BLaER1 treated with 17β-estradiol and CSF1 and Interleukin-3, amounts not matched to agents 10 nM and 100 nM (cell line): ENCODE measurements around the gene AKT1.

Experiments
- H3K27ac ChIP-seq, 11 experiments: shearing (Covaris generic); formaldehyde crosslinking; 2 replicates each; pipeline ENCODE4 v1.8.1; 2022
- H3K27me3 ChIP-seq, 11 experiments: shearing (Covaris generic); formaldehyde crosslinking; 2 replicates each; pipeline ENCODE4 v1.8.1; 2022
- H3K36me3 ChIP-seq, 11 experiments: shearing (Covaris generic); formaldehyde crosslinking; 2 replicates each; pipeline ENCODE4 v1.8.1; 2022
- H3K4me1 ChIP-seq, 10 experiments: shearing (Covaris generic); formaldehyde crosslinking; 2 replicates each; pipeline ENCODE4 v1.8.1; 2022
- H3K4me2 ChIP-seq, 11 experiments: shearing (Covaris generic); formaldehyde crosslinking; 2 replicates each; pipeline ENCODE4 v1.8.1; 2022
- H3K4me3 ChIP-seq, 10 experiments: shearing (Covaris generic); formaldehyde crosslinking; 2 replicates each; pipeline ENCODE4 v1.8.1; 2022
- H3K9ac ChIP-seq, 11 experiments: shearing (Covaris generic); formaldehyde crosslinking; 2 replicates each; pipeline ENCODE4 v1.8.1; 2022
- H3K9me3 ChIP-seq, 11 experiments: shearing (Covaris generic); formaldehyde crosslinking; replicated peaks in 1 of 11; 2 replicates each; pipeline ENCODE4 v1.8.1; 2022
- H4K20me1 ChIP-seq, 11 experiments: shearing (Covaris generic); formaldehyde crosslinking; 2 replicates each; pipeline ENCODE4 v1.8.1; 2022
- Cebpa-rat ChIP-seq, 11 experiments: shearing (Covaris generic); IDR thresholded peaks; 2 replicates each; pipeline ENCODE4 v1.8.1; 2022

AKT1 gene

DNA sequence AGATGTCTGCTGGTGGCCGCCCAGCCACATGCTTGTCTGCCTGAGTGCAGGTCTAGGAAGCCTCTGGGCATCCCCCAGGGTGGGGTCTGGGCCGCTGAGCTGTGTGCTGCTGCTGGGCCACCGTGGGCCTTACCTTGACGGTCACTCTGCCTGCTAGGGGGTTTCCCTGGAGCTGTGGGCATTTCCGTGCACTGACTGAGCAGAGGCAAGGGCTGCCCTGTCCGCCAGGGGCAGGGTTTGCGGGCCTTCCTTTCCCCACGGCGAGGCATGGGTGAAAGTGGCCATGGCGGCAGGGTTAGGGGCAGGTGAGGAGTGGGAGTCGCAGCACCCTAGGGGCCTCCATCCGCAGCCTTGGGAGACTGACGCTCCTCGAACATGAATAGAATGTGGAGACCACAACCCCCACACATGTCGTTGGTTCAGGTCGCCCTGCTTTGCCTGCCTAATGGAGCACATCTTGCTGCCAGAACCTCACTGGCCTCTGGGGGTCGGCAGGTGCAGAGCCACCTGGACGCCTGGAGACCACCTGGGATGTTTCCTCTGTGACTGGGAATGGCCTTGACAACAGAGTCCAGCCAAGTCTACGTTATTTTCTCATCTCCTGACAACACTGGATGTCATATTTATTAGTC is 7.8 kb upstream of the AKT1 start:
- Histone ChIP-seq H3K27ac (no peak overlapping the region), H3K9me3 (no peaks in the 10 kb centered on the region), H3K36me3 (no peaks in the 10 kb centered on the region), H3K4me2 (peak overlapping the region; percentile 42 to 100 (median 84); a peak in 21 of 22 replicates), H3K4me3 (no peak overlapping the region), H3K9ac (peak overlapping the region in 4 of 11 experiments; percentile 1 to 44 (median 30); a peak in 4 of 22 replicates), H3K4me1 (peaks cover 60 to 78% (median 69%) of the 10 kb centered on the region in 10 experiments), H3K27me3 (peaks cover 0 to 11% (median 6%) of the 10 kb centered on the region in 11 experiments; a peak in 11 of 22 replicates), H4K20me1 (peaks cover 0 to 53% (median 38%) of the 10 kb centered on the region in 11 experiments; a peak in 19 of 22 replicates)
- TF ChIP-seq Cebpa-rat (IDR thresholded peaks at IDR 0.05): no peak

DNA sequence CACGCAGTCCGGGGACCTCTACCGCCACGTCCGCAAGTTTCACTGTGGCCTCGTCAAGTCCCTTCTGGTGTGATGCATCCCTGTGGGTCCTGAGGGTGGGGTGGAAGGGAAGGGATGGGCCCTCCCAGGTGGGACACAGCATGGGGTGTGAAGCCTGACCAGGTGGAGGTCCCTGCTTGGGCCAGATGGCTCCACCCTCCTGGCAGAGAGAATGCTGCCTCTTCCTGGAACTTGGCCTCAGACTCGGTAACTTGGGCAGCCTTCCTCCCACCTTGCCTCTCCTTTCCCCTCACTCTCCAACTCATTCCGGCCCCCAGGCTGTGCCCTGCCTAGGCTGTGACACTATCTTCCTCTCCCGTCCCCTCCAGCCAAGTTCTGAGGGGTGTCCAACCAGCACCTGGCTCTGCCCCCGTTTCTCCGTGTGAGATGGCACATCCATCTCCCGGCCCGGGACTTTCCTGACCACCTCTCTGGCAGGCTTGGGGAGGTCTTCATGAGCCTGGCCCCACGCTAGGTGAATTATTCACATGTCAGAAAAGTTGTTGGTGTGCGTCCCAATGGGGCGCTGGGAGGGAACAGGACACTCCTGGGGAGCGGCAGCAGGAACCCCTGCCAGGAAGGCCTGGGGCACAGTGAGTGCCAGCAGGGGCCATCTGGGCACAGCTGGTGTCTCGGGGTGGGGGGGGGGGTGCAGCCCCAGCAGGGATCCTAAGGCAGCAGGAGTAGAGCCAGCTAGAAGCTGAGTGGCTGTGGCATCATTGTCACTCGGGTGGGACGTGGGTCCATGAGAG is 7.0 kb upstream of the AKT1 start:
- H3K4me3 ChIP-seq: peak overlapping the region in 2 of 10 experiments; percentile 76 to 78; a peak in 1 of 20 replicates
- peak overlapping the region; percentile 96 to 100 (median 100) for H3K4me2 ChIP-seq
- H4K20me1 ChIP-seq: peaks cover 0 to 53% (median 38%) of the 10 kb centered on the region in 11 experiments; a peak in 19 of 22 replicates
- H3K9ac ChIP-seq: peak overlapping the region in 6 of 11 experiments; percentile 13 to 84 (median 77); a peak in 4 of 22 replicates
- H3K27me3 ChIP-seq: peaks cover 0 to 18% (median 14%) of the 10 kb centered on the region in 11 experiments; a peak in 14 of 22 replicates
- no peak for TF ChIP-seq Cebpa-rat (IDR thresholded peaks at IDR 0.05)
- no peaks in the 10 kb centered on the region for H3K36me3 ChIP-seq
- H3K27ac ChIP-seq: no peak overlapping the region
- no peaks in the 10 kb centered on the region for H3K9me3 ChIP-seq
- peaks cover 68 to 86% (median 77%) of the 10 kb centered on the region in 10 experiments for H3K4me1 ChIP-seq

DNA sequence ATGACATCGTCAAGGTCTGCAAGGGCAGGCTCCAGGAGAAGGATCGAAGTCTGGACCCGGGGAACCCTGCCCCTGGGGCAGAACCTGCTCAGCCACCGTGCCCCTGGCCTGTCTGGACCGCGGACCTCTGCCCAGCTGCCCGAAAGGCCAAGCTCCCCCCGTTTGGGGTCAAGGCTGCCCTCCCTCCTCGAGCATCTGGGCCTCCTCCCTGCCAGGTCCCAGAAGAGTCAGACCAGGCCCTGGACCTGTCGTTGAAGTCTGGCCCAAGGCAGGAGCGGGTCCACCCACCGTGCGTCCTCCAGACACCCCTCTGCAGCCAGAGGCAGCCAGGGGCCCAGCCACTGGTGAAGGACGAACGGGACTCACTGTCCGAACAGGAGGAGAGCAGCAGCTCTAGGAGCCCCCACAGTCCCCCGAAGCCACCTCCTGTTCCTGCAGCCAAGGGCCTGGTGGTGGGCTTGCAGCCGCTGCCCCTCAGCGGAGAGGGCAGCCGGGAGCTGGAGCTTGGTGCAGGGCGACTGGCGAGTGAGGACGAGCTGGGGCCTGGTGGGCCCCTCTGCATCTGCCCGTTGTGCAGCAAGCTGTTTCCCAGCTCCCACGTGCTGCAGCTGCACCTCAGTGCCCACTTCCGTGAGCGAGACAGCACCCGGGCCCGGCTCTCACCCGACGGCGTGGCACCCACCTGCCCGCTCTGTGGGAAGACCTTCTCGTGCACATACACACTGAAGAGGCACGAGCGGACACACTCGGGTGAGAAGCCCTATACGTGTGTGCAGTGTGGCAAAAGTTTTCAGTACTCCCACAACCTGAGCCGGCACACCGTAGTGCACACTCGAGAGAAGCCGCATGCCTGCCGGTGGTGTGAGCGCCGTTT is 6.2 kb upstream of the AKT1 start:
- H3K36me3 ChIP-seq: no peaks in the 10 kb centered on the region
- peak overlapping the region; percentile 96 to 100 (median 100) for H3K4me2 ChIP-seq
- TF ChIP-seq Cebpa-rat (IDR thresholded peaks at IDR 0.05): no peak
- peak overlapping the region; percentile 69 to 83 (median 76) for H3K4me3 ChIP-seq
- peaks cover 71 to 90% (median 86%) of the 10 kb centered on the region in 10 experiments for H3K4me1 ChIP-seq
- peaks cover 0 to 54% (median 38%) of the 10 kb centered on the region in 11 experiments; a peak in 19 of 22 replicates for H4K20me1 ChIP-seq
- H3K27ac ChIP-seq: peak overlapping the region in 3 of 11 experiments; percentile 60 to 79 (median 63); a peak in 4 of 22 replicates
- no peaks in the 10 kb centered on the region for H3K9me3 ChIP-seq
- peaks cover 0 to 27% (median 20%) of the 10 kb centered on the region in 11 experiments; a peak in 14 of 22 replicates for H3K27me3 ChIP-seq
- peak overlapping the region; percentile 61 to 84 (median 77) for H3K9ac ChIP-seq

DNA sequence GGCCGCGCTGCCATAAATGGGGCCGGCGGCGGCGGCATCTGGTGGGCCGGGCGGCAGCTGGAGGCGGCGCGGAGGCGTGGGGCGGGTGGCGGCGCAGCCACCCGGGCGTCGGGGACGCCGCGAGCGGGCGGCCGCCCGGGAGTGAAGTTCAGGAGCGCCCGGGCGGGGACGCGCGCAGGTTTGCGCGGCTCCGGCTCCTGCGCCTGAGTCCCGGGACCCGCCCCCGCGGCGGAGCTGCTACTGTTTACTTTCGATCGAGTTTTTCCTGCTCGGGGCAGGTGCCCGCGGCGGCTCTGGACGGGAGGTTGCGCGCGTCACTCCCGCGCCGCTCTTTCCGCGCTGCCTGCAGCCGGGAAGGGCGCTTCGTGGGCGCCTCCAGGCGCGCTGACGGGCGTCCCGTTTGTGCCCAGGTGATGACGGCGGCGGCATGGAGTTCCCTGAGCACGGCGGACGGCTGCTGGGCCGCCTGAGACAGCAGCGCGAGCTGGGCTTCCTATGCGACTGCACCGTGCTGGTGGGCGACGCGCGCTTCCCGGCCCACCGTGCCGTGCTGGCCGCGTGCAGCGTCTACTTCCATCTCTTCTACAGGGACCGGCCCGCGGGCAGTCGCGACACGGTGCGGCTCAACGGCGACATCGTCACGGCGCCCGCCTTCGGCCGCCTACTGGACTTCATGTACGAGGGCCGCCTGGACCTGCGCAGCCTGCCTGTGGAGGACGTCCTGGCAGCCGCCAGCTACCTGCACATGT is 5.4 kb upstream of the AKT1 start, which contains the start of gene ZBTB42:
ZBTB42 (plus strand) TSS at position 331 of the 749 bp plus-strand sequence; CDS start at position 428, 97 bp downstream.
- Histone ChIP-seq H3K27me3 (peaks cover 0 to 31% (median 22%) of the 10 kb centered on the region in 11 experiments; a peak in 14 of 22 replicates), H3K4me3 (peak within 1 kb of the TSS; percentile 69 to 83 (median 76)), H4K20me1 (peaks cover 0 to 51% (median 38%) of the 10 kb centered on the region in 11 experiments; a peak in 19 of 22 replicates), H3K4me1 (peaks cover 72 to 94% (median 89%) of the 10 kb centered on the region in 10 experiments), H3K27ac (peak within 1 kb of the TSS; percentile 44 to 79 (median 72); a peak in 21 of 22 replicates), H3K9ac (peak within 1 kb of the TSS; percentile 61 to 84 (median 77)), H3K36me3 (no peaks in the 10 kb centered on the region), H3K9me3 (no peaks in the 10 kb centered on the region), H3K4me2 (peak within 1 kb of the TSS; percentile 96 to 100 (median 100))
- TF ChIP-seq Cebpa-rat (IDR thresholded peaks at IDR 0.05): no peak

DNA sequence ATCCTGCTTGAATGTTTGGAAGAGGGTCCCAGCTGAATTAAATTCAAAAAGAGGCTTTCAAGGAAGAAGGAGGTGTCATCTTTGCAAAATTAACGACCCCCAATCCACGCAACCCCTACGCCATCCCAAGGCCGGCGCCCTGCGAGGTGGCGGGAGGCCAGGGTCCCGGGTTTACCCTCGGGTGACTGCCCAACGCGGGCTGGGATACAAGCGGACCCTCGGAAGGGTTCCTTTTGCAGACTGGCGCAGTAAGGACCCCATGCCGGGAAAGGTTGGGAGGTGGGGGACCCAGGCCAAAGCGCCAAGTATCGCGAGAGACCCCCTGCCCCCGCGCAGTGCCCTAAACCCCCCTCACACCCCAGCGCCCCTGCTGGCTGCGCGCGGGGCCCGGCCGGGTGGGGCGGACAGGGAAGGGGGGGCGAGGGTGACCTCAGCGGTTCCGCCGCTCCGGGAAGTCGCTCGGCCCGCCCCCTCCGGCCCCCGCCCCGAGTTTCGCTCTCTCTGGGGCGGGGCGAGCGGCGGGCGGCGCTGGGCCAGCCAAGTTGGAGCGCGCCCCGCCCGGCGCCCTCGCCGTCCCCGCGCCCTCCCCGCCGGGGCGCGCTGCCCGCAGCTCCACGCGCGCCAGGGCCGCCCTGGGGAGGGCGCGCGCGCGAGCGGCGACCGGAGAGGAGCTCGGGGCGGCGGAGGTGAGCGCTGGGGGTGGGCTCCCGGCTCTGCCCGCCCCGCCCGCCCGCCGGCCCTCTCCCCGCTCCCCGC is 4.6 kb upstream of the AKT1 start:
- H3K9me3 ChIP-seq: no peaks in the 10 kb centered on the region
- TF ChIP-seq Cebpa-rat (IDR thresholded peaks at IDR 0.05): no peak
- H3K27ac ChIP-seq: peak overlapping the region; percentile 44 to 79 (median 72); a peak in 21 of 22 replicates
- H3K9ac ChIP-seq: peak overlapping the region; percentile 61 to 84 (median 77)
- peak overlapping the region; percentile 96 to 100 (median 100) for H3K4me2 ChIP-seq
- H3K4me1 ChIP-seq: peaks cover 67 to 89% (median 85%) of the 10 kb centered on the region in 10 experiments
- H3K36me3 ChIP-seq: no peaks in the 10 kb centered on the region
- H3K27me3 ChIP-seq: peaks cover 0 to 31% (median 22%) of the 10 kb centered on the region in 11 experiments; a peak in 14 of 22 replicates
- H3K4me3 ChIP-seq: peak overlapping the region; percentile 69 to 83 (median 76)
- H4K20me1 ChIP-seq: peaks cover 0 to 43% (median 34%) of the 10 kb centered on the region in 11 experiments; a peak in 19 of 22 replicates

DNA sequence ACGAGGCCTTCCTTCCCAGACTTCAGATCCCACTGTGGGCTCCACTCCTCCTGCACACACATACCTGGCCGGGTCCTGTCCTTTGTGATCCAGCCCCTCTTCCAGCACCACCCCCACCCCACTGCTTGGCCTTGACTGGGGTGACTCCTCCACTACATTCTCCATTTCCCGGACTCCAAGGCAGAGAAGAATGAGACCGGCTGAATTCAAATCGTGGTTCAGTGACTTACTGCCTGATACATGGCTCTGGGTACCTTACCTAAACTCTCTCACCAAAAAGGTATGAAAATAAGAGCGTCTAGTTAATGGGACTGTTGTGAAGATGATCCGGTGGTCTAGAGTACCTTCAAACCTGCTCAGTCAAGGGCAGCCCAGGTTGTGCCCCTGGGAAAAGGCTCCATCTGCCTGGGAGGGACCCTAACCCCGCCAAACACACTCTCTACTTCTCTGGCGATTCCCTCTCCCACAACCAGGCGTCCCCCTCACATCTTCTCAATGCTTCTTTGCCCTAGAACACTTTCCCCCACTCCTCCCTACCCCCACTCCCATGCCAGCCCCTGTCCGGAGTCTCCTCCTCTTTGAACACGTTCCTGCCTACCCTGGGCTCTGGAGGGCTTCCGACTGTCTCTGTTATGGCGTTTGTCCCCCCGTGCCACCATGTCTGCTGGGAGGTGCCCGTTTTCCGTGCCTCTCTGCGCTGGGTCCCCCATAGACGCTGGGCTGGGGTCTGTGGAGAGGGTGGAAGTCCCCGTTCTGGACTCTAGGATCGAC is 3.9 kb upstream of the AKT1 start:
- Histone ChIP-seq H3K27me3 (peaks cover 0 to 31% (median 22%) of the 10 kb centered on the region in 11 experiments; a peak in 14 of 22 replicates), H3K4me3 (peak overlapping the region; percentile 69 to 83 (median 76); a peak in 19 of 20 replicates), H3K4me1 (peaks cover 59 to 82% (median 78%) of the 10 kb centered on the region in 10 experiments), H3K4me2 (peak overlapping the region; percentile 96 to 100 (median 100)), H4K20me1 (peaks cover under 1 to 43% (median 37%) of the 10 kb centered on the region in 11 experiments; a peak in 20 of 22 replicates), H3K9ac (peak overlapping the region; percentile 61 to 84 (median 77)), H3K36me3 (no peaks in the 10 kb centered on the region), H3K27ac (peak overlapping the region; percentile 44 to 79 (median 72); a peak in 21 of 22 replicates), H3K9me3 (no peaks in the 10 kb centered on the region)
- no peak for TF ChIP-seq Cebpa-rat (IDR thresholded peaks at IDR 0.05)
